PC-3 (cell line): ENCODE measurements around the gene MYL12B. TPM values are rescaled to one million over a fixed set of nuclear protein-coding genes. Genes with fewer than 3 reads are reported as not detected.

ENCODE experiments used
- ATAC-seq: fragments of 200-7000 bp; cut with Tn5 transposase; 2 replicates; pipeline ENCODE4 v1.9.1; 2020; ENCODE audit warnings: mild to moderate bottlenecking, moderate library complexity
- BruUV-seq: library from RNA; stranded (reverse); fragments of 400-500 nt; replicated peaks from 2 replicates; lab custom pipeline; 2021; lab: Mats Ljungman, UMichigan
- CTCF ChIA-PET: fragments of 300-600 bp; sonication (Branson Sonifier 250); formaldehyde crosslinking; loops from one replicate; lab custom pipeline; 2022; ENCODE audit warnings: antibody characterized with exemption; lab: Charles Lee
- POLR2A ChIA-PET: fragments of 300-600 bp; sonication (Branson Sonifier 250); formaldehyde crosslinking; loops from one replicate; lab custom pipeline; 2022; ENCODE audit warnings: antibody characterized with exemption; ENCODE audit not compliant: unreplicated experiment; lab: Charles Lee
- DNase-seq: peaks from one replicate; pipeline ENCODE4 v3.0.0-alpha.2; 2015
- H2AFZ ChIP-seq: fragments of 300-600 bp; sonication (generic); 2 replicates; pipeline ENCODE4 v1.6.0; 2016; ENCODE audit warnings: antibody characterized with exemption, low read length
- H3F3A ChIP-seq: fragments of 300-600 bp; sonication (generic); one replicate; pipeline ENCODE4 v1.6.0; 2017; ENCODE audit warnings: antibody characterized with exemption, low read length, control low read depth, mild to moderate bottlenecking; ENCODE audit not compliant: unreplicated experiment
- H3K27ac ChIP-seq: fragments of 300-600 bp; sonication (generic); 2 replicates; pipeline ENCODE4 v1.5.1; 2016; ENCODE audit warnings: mild to moderate bottlenecking, low read length
- H3K27me3 ChIP-seq: fragments of 300-600 bp; sonication (generic); 2 replicates; pipeline ENCODE4 v1.6.1; 2016; ENCODE audit warnings: low read length, mixed read lengths
- H3K36me3 ChIP-seq: fragments of 300-600 bp; sonication (generic); 2 replicates; pipeline ENCODE4 v1.6.1; 2016; ENCODE audit warnings: low read depth, mixed run types, low read length, mixed read lengths
- H3K4me1 ChIP-seq: fragments of 300-600 bp; sonication (generic); 2 replicates; pipeline ENCODE4 v1.5.1; 2016; ENCODE audit warnings: low read length; ENCODE audit not compliant: insufficient read depth
- H3K4me2 ChIP-seq: fragments of 300-600 bp; sonication (generic); 2 replicates; pipeline ENCODE4 v1.6.0; 2016; ENCODE audit warnings: low read length
- H3K4me3 ChIP-seq: fragments of 300-600 bp; sonication (generic); 2 replicates; pipeline ENCODE4 v1.5.1; 2016; ENCODE audit warnings: mild to moderate bottlenecking, low read length, mixed read lengths
- H3K79me2 ChIP-seq: fragments of 300-600 bp; sonication (generic); 2 replicates; pipeline ENCODE4 v1.6.1; 2017; ENCODE audit warnings: low read length, mixed read lengths
- H3K9ac ChIP-seq: fragments of 300-600 bp; sonication (generic); 2 replicates; pipeline ENCODE4 v1.6.0; 2016; ENCODE audit warnings: mild to moderate bottlenecking, low read length
- H3K9me2 ChIP-seq: fragments of 300-600 bp; sonication (generic); replicated peaks from 2 replicates; pipeline ENCODE4 v1.6.1; 2016; ENCODE audit warnings: mixed run types, low read length, mixed read lengths
- H3K9me3 ChIP-seq: fragments of 300-600 bp; sonication (generic); 2 replicates; pipeline ENCODE4 v1.6.1; 2016; ENCODE audit warnings: low read length, mixed read lengths
- H4K20me1 ChIP-seq: fragments of 300-600 bp; sonication (generic); 2 replicates; pipeline ENCODE4 v1.6.1; 2016; ENCODE audit warnings: low read length, mixed read lengths
- EZH2 ChIP-seq: fragments of 300-600 bp; sonication (generic); IDR thresholded peaks from one replicate; pipeline ENCODE4 v1.6.1; 2017; ENCODE audit warnings: antibody characterized with exemption, mild to moderate bottlenecking, low read length; ENCODE audit not compliant: unreplicated experiment
- EZH2phosphoT487 ChIP-seq: fragments of 300-600 bp; sonication (generic); IDR thresholded peaks from 2 replicates; pipeline ENCODE4 v1.6.1; 2018; ENCODE audit warnings: mild to moderate bottlenecking, antibody characterized with exemption, low read length, borderline replicate concordance
- intact Hi-C: fragments of 100-400 bp; cut with micrococcal nuclease; formaldehyde crosslinking; loops from 2 replicates; pipeline ENCODE4 v1.9.0; 2023
- total RNA-seq: library from RNA; depleted of rRNA; stranded (reverse); fragments of >200 nt; gene quantifications from 2 replicates; pipeline ENCODE4 v1.2.3, GENCODE V29; 2014
- TF ChIP-seq, protein P1 (sequence below): fragments of 300-600 bp; sonication (generic); conservative IDR thresholded peaks from 2 replicates; pipeline ENCODE4 v1.5.1; 2017; ENCODE audit warnings: antibody characterized with exemption, low read depth, mild to moderate bottlenecking, low read length

The MYL12B gene
- total RNA-seq, 1 experiment from 2014 or later: 308 TPM

DNA sequence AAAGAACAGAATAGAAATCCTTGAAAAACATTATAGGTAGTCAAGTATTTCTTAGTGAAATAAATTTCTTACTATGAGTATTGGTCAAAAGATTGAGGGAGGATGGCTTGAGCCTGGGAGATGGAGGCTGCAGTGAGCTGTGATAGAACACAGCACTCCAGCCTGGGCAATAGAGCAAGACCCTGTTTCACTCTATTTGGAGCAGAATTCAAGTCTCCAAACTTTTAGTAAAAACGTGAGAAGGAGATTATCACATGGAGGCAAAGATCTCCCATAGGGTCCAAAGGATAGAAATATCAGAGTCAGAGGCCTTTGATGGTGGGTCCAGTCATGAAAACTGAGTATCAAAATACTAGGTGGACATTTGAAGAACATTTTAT is 16.8 kb upstream of the MYL12B start:
- Histone ChIP-seq H3K36me3 (0 out of 2 replicates have a peak, but pooled peaks cover 4% of the 10 kb centered on the region), H3K9ac (no peak overlapping the region), H3K27me3 (no peaks in the 10 kb centered on the region), H3K9me3 (no peaks in the 10 kb centered on the region), H3K9me2 (no peaks in the 10 kb centered on the region), H3K4me2 (peak overlapping the region; percentile 95), H3K27ac (no peak overlapping the region), H4K20me1 (peaks cover 13% of the 10 kb centered on the region), H3K79me2 (peaks cover 37% of the 10 kb centered on the region), H3F3A (no peaks in the 10 kb centered on the region), H3K4me1 (peaks cover 18% of the 10 kb centered on the region), H3K4me3 (peak overlapping the region; percentile 92), H2AFZ (0 out of 2 replicates have a peak overlapping the region, but pooled peaks have one; percentile 88)
- ChIA-PET CTCF (interaction anchor here (1.4 to 2.6 kb wide), 4 partner anchors 93 to 311 kb away, joined by 3 to 27 read pairs (median 7); no protein-coding TSS in a partner anchor), POLR2A (interaction anchor here (0.6 to 1.0 kb wide), 3 partner anchors 39 to 259 kb away, joined by 3 read pairs; no protein-coding TSS in a partner anchor)
- no peak for ATAC-seq
- intact Hi-C loops: no loop called here
- BruUV-seq: no TSS peak
- DNase-seq: no peak
- TF ChIP-seq EZH2 (no peak), EZH2phosphoT487 (no peak)
- TF ChIP-seq, protein P1, sequence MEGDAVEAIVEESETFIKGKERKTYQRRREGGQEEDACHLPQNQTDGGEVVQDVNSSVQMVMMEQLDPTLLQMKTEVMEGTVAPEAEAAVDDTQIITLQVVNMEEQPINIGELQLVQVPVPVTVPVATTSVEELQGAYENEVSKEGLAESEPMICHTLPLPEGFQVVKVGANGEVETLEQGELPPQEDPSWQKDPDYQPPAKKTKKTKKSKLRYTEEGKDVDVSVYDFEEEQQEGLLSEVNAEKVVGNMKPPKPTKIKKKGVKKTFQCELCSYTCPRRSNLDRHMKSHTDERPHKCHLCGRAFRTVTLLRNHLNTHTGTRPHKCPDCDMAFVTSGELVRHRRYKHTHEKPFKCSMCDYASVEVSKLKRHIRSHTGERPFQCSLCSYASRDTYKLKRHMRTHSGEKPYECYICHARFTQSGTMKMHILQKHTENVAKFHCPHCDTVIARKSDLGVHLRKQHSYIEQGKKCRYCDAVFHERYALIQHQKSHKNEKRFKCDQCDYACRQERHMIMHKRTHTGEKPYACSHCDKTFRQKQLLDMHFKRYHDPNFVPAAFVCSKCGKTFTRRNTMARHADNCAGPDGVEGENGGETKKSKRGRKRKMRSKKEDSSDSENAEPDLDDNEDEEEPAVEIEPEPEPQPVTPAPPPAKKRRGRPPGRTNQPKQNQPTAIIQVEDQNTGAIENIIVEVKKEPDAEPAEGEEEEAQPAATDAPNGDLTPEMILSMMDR: no peak

DNA sequence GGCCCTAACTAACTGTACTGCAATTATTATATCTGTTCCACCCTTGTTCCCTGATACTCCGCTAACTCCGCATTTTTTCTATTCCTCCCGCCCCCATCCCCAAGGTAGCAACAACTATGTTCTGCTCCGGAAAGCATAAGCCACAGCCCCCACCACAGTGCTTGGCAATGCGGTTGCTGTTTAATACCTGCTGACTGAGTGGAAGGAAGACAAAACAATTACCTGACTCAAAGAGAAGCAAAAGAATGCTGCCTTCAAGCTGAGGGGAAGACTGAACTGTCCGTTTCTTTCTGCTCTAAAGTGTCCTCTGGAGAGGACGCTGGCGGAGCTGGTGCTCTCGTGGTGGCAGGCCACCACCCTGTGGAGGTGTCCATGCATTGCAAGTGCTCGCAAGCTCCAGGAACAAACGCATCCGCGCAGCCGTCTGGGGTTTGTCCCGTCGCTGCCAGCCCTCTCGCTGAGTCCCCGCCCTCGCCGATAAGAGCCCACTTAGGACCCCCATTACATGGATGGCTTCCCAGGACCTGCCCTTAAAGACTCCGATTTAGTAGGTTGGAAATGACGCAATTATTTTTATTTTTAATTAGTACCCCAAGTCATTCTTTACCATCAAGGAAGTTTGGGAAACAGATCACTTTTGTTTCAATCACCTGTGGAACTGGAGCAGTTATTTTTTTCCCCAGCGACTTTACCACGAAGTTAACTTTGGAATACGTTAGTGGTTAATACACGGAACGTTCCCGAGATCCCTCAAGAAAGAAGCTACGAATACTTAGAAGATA is 15.9 kb upstream of the MYL12B start:
- peaks cover 45% of the 10 kb centered on the region for H3K79me2 ChIP-seq
- H3K9me3 ChIP-seq: no peaks in the 10 kb centered on the region
- H2AFZ ChIP-seq: peak overlapping the region; percentile 88
- peak; percentile 94 for DNase-seq
- peaks cover 13% of the 10 kb centered on the region for H4K20me1 ChIP-seq
- peak overlapping the region; percentile 79 for H3K27ac ChIP-seq
- H3K36me3 ChIP-seq: 0 out of 2 replicates have a peak, but pooled peaks cover 4% of the 10 kb centered on the region
- H3K4me2 ChIP-seq: peak overlapping the region; percentile 95
- no peaks in the 10 kb centered on the region for H3K27me3 ChIP-seq
- no peaks in the 10 kb centered on the region for H3K9me2 ChIP-seq
- H3K4me1 ChIP-seq: peaks cover 27% of the 10 kb centered on the region
- intact Hi-C loops: loop anchor here (1.0 to 2.0 kb wide), 5 partner anchors 95 to 589 kb away; partner anchors contain the start of gene LPIN2
- CTCF ChIA-PET: interaction anchor here (0.5 to 2.6 kb wide), 13 partner anchors 28 to 492 kb away, joined by 3 to 27 read pairs (median 3); no protein-coding TSS in a partner anchor
- TF ChIP-seq, protein P1: peak; percentile 97
- TF ChIP-seq EZH2: no peak
- POLR2A ChIA-PET: interaction anchor here (0.5 to 1.0 kb wide), 6 partner anchors 36 to 260 kb away, joined by 3 to 5 read pairs (median 3); no protein-coding TSS in a partner anchor
- no peaks in the 10 kb centered on the region for H3F3A ChIP-seq
- H3K4me3 ChIP-seq: peak overlapping the region; percentile 92
- H3K9ac ChIP-seq: peak overlapping the region; percentile 92
- BruUV-seq: no TSS peak
- peak; percentile 58 for ATAC-seq
